Activated gamma-delta T cell treated with Interleukin-2 at 50 U/mL for 16 hours (primary cell): ENCODE data around the gene NAA60.

Experiments
- DNase-seq: peaks from one replicate; pipeline ENCODE4 v3.0.0-alpha.2; 2020

NAA60 gene

GRCh38 chr16:3513892-3514583, 70.6 kb downstream of the NAA60 start:
- DNase-seq: no peak

DNA sequence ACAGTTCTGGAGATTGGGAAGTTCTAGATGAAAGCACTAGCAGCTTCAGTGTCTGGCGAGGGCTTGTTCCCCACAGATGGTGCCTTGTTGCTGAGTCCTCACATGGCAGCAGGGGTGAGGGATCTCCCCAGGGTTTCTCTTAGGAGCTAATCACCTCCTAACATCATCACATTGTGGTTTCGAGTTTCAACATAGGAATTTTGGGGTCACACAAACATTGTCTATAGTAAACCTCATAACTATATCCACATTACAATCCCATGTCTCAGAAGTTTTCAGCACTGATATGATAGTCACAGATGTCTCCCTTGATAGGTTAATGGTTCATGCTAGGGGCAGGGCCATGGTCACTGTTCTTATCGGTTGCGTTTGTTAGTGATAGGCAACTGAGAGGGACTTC, 71.1 kb downstream of the NAA60 start:
- no peak for DNase-seq

DNA sequence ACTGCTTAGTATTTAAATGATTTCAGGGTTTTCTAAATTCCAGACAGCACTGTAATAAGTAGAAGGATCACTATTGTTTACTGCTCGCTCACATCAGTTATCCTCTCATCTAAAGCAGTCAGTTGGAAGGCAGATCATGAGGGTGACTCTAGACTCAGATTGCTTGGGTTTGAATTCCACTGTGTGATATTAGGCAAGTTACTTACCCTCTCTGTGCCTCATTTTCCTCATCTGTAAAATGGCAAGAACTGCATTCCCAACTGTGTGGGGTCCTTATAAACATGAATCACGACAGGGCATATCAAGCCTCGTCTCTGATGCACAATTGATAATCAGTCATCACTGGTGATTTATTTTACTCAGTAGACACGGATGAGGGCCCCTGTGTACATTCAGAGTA, 72.4 kb downstream of the NAA60 start:
- DNase-seq: no peak

DNA sequence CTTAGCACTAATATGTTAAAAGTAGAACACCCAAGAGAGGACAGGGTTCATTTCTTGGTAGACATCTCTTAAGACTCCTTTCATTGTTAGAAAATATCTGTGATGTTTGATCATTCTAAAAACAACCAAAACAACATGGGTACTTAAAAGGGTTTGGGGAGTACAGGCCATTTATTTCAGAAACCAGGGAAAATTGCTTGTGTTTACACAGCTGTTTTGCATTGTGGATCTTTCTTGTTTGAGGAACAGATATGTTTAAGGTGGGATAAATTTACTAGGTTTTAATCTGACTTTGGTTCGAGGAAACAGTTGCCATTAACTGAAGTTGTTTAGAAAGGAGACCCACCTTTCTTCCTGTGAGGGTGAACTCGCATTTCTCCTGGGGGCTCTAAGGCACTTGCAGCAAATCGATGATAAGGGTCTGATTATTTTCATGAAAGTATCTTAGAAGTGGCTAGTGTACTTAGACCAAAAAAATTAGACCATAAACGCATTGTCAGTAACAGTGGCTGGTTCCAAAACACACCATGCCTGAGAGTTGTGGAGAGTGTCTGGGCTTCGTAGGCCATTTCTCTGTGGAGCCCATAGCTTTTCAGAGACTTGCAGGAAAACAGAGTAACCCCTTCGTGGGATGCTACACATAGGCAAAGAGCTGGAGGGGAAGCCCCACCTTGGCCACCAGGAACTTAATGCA, 75.0 kb downstream of the NAA60 start:
- DNase-seq: no peak

- DNase-seq: no peak
Observed at GRCh38 chr16:3518986-3519348, 75.5 kb downstream of the NAA60 start.

DNA sequence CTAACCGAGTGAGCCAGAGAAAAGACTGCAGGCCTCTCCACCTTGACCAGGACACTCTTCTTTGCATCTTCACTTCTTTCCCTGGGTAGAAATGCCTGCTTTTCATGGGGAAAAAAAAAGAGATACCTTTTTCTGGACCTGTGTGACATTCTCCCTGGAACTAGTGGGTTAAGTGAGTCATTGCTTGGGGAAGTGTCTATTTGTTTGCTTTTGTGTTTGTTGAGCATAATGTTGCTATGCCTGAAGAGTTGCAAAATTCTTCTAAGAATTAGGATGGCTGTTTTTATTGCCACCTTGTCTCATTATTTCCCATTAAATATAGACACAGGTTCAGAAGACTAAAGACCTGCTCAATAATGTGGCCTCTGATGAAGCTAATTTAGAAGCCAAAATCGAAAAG, 76.1 kb downstream of the NAA60 start:
- DNase-seq: no peak

DNA sequence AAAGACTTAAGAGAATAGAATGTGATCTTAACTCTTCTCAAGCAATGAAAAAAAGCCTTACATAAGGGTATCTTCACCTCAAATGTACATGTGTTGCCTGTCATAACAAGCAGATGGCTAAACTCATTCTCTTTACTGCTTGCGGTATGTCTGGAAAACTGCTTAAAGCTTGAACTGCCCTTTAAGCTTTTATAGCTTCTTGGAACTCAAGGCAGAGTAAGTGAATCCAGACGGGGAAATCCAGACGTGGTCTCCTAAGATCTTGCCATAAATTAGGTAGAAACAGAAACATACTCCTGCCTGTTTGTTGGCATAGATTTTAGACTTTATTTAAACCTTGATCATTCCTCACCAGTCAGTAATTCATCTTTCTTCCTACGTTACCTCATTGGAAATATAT, 76.9 kb downstream of the NAA60 start:
- no peak for DNase-seq

- no peak for DNase-seq
Observed at GRCh38 chr16:3520841-3521240, 77.4 kb downstream of the NAA60 start.

GRCh38 chr16:3523281-3523680, 79.8 kb downstream of the NAA60 start:
- no peak for DNase-seq

DNA sequence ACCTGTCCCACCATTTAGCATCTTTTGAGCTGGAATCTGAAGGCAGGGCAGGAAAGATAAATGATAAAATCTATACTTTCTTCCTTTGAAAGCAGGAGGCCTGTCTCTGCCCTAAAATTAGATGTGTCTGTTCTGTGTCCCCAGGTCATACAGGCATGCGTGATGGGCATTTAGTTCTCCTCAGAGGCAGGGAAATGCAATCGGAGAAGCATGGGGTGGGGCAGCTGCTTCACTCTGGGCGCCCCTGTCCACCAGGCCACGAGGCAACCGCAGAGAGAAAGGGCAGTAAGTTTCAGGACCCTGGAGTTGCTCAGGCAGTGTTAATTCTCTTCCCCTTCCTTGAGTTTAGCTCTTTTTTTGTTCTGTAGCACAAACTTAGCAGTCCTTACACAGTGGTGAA, 82.5 kb downstream of the NAA60 start:
- DNase-seq: no peak

- peak; percentile 45 for DNase-seq
Observed at GRCh38 chr16:3527216-3527829, 83.8 kb downstream of the NAA60 start.

- no peak for DNase-seq
Observed at GRCh38 chr16:3528406-3528805, 84.9 kb downstream of the NAA60 start.

DNA sequence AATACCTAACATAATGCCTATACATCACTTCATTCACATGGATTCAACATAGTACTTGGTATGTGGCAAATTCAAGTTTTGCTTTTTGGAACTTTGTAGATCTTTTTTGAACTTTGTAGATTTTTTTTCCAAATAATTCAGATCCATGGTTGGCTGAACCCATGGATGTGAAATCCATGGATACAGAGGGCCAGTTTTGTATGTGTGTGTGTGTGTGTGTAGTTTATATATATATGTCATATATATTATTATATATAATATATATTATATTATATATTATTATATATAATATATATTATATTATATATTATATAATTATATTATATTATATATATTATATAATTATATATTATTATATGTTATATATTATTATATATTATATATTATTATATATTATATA, 85.7 kb downstream of the NAA60 start:
- DNase-seq: no peak

DNA sequence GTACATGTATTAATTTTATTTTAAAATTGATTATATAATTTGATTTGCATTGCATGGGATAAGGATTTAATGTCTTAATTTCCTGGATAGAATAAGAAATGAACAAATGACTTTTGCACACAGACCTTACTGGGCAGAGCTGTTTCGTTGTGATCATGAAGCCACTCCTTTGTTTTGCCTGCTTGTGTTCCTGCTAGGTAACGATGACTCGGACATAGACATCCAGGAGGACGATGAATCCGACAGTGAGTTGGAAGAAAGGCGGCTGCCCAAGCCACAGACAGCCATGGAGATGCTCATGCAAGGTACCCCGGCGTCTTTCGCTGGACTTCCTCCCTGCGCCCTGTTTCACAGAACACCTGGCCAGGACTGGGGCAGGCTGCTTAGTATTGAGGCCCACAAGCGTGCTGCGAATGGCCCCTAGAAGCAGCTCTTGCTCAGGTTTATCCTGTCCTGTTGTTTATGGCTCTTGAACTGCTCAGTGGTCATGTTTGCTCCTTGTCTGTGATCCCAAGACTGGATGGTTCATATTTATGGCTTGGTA, 87.0 kb downstream of the NAA60 start:
- no peak for DNase-seq

DNA sequence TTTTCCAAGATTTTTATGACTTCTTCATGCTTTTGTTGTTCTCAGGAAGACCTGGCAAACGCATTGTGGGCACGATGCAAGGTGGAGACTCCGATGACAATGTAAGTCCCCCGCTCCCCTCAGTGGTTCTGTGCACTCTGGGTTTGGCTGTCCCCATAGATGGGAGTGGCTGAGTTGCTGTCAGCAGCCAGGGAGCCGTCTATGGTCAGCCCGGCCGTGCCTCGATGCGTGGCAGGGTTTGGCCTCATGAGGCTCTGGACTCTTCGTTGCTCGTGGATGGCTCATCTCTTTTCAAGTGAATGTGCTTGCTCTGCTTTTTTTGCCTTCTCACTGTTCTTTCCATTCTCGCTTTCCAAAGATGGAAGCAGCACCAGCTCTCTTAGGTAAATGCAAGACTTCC, 89.3 kb downstream of the NAA60 start:
- DNase-seq: no peak

- no peak for DNase-seq
Observed at GRCh38 chr16:3534126-3534525, 90.6 kb downstream of the NAA60 start.

DNA sequence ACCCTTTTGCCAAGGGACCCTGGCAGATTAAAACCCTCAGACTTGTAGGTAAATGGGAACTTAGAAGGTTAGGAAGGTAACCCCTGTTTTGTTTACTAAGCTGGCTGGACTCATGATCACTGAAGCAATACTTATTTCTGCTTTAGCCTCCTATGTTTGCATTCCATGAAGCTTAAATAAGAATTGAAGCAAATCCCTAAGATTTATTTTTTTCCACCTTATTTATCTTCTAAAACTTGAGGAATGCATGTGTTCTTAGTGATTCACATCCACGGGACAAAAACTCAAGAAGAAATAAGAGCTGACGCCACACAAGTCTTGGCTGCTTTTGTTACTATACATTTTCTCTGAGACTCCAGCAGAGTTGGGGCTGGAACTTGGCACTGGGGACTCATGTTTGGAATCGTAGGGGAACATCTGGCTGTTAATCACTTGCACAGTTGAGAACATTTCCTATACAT, 92.8 kb downstream of the NAA60 start:
- no peak for DNase-seq
